C4-2B (cell line): Measurements from ENCODE around the gene RAE1.

ENCODE experiments used
- CTCF ChIP-seq: fragments of 450-650 bp; conservative IDR thresholded peaks from 2 replicates; pipeline ENCODE4 v1.5.1; 2017; ENCODE audit warnings: mild to moderate bottlenecking
- ZFX ChIP-seq: fragments of 450-650 bp; IDR thresholded peaks from 2 replicates; pipeline ENCODE4 v1.6.1; 2017

- TF ChIP-seq CTCF: no peak
- TF ChIP-seq ZFX: no peak
Measured at GRCh38 chr20:57315083-57315975, 35.7 kb upstream of the RAE1 start.
